RWPE2 (cell line): ENCODE measurements around the gene SLIT3.
"Not testable (repeated sequence)": the region's sequence is repeated elsewhere in the genome, so short reads cannot be mapped to it uniquely, and the experiment has no call there.

Experiments
- ATAC-seq: fragments of 200-7000 bp; cut with Tn5 transposase; 3 replicates; pipeline ENCODE4 v1.9.1; 2021; ENCODE audit warnings: low read depth
- DNase-seq: peaks from one replicate; pipeline ENCODE4 v3.0.0-alpha.2; 2020; ENCODE audit warnings: low spot score
- H3K27ac ChIP-seq: fragments of 450-650 bp; 2 replicates; pipeline ENCODE4 v1.5.1; 2017; ENCODE audit warnings: mild to moderate bottlenecking; ENCODE audit not compliant: poor library complexity, severe bottlenecking
- H3K27me3 ChIP-seq: fragments of 250-450 bp; sonication (Bioruptor Pico); 2 replicates; pipeline ENCODE4 v1.5.1; 2021; ENCODE audit warnings: mild to moderate bottlenecking, moderate library complexity; ENCODE audit not compliant: insufficient read depth, poor library complexity, severe bottlenecking
- H3K36me3 ChIP-seq: fragments of 250-450 bp; sonication (Bioruptor Pico); 2 replicates; pipeline ENCODE4 v1.5.1; 2020; ENCODE audit warnings: low read depth, mild to moderate bottlenecking, moderate library complexity
- H3K4me1 ChIP-seq: fragments of 250-450 bp; sonication (Bioruptor Pico); 2 replicates; pipeline ENCODE4 v1.5.1; 2021; ENCODE audit warnings: mild to moderate bottlenecking, moderate library complexity; ENCODE audit not compliant: insufficient read depth, poor library complexity, severe bottlenecking
- H3K4me3 ChIP-seq: fragments of 250-450 bp; sonication (Bioruptor Pico); 2 replicates; pipeline ENCODE4 v1.5.1; 2021; ENCODE audit warnings: mild to moderate bottlenecking, moderate library complexity; ENCODE audit not compliant: severe bottlenecking
- H3K9me3 ChIP-seq: fragments of 250-450 bp; sonication (Bioruptor Pico); 2 replicates; pipeline ENCODE4 v1.5.1; 2021; ENCODE audit warnings: mild to moderate bottlenecking, moderate library complexity; ENCODE audit not compliant: severe bottlenecking
- TF ChIP-seq, protein P1 (sequence below): fragments of 450-650 bp; IDR thresholded peaks from one replicate; pipeline ENCODE4 v1.5.1; 2017; ENCODE audit warnings: mild to moderate bottlenecking, moderate library complexity; ENCODE audit not compliant: poor library complexity, severe bottlenecking

Gene SLIT3

DNA sequence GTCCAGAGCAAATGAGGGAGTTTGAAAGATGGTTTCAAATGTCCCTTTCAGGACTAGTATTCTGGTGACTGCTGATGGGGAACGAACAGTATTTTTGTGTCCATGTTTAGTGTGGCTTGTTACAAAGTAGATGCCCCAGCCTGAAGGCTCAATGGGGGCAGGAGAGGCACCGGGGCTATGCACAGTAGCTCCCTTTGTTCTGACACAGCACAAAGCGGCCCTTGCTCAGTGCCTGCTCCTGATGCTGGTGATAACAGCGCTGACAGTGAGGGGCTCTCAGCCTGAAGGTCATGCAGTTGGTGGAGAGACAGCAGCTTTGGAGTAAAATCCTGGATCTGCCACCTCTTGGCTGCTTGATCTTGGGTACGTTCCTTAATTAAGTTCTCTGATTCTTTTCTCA is 188.9 kb downstream of the SLIT3 start:
- H3K4me3 ChIP-seq: no peak overlapping the region
- DNase-seq: no peak

DNA sequence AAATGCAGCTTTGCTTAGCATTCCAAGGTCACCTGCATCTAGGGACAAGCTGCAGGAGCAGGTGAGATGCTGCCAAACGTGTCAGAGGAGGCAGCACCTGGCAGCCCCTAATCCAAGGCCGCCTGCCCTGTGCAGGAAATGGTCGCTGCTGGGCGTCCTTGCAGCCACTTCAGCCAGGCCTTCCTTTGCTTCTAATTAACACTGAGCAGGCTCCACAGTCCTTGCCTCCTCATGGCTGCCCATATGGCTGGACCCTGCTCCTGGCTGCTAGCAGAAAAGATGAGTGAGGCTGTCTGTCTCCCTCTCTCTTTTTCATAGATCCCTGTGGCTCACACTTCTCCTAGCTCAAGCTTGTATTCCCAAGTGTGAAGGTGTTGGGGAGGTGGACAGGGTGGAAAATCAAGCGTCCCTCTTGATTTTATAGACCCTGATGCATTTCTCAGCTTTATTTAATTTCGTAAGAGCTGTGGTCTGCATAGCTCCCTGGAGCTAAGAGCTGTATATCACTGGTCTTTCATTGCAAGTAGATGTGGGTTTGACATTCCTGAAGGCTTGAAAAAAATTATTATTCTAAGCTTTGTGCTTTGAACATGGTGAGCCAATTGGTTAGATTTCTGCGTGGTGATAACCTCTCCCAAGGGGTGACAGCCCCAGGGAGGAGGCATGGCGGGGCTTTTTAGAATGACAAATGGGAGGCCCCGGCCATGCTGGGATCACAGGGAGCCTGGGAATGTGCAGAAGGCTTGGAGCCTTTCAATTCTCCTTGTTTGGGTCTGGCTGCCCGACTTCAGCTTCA is 193.8 kb downstream of the SLIT3 start:
- no peaks in the 10 kb centered on the region for H3K27me3 ChIP-seq
- no peak; the same call in 2 of the 3 replicates for ATAC-seq
- no peaks in the 10 kb centered on the region for H3K9me3 ChIP-seq
- H3K4me3 ChIP-seq: no peak overlapping the region
- no peak overlapping the region for H3K27ac ChIP-seq
- DNase-seq: no peak
- H3K36me3 ChIP-seq: no peaks in the 10 kb centered on the region
- TF ChIP-seq, protein P1, sequence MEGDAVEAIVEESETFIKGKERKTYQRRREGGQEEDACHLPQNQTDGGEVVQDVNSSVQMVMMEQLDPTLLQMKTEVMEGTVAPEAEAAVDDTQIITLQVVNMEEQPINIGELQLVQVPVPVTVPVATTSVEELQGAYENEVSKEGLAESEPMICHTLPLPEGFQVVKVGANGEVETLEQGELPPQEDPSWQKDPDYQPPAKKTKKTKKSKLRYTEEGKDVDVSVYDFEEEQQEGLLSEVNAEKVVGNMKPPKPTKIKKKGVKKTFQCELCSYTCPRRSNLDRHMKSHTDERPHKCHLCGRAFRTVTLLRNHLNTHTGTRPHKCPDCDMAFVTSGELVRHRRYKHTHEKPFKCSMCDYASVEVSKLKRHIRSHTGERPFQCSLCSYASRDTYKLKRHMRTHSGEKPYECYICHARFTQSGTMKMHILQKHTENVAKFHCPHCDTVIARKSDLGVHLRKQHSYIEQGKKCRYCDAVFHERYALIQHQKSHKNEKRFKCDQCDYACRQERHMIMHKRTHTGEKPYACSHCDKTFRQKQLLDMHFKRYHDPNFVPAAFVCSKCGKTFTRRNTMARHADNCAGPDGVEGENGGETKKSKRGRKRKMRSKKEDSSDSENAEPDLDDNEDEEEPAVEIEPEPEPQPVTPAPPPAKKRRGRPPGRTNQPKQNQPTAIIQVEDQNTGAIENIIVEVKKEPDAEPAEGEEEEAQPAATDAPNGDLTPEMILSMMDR: no peak
- H3K4me1 ChIP-seq: no peaks in the 10 kb centered on the region

More for the DNA sequence above, 188.9 kb downstream of the SLIT3 start:
- no peak for ATAC-seq
- Histone ChIP-seq H3K9me3 (no peaks in the 10 kb centered on the region), H3K4me1 (no peaks in the 10 kb centered on the region), H3K27ac (no peak overlapping the region), H3K36me3 (no peaks in the 10 kb centered on the region), H3K27me3 (no peaks in the 10 kb centered on the region)
- TF ChIP-seq, protein P1: no peak

DNA sequence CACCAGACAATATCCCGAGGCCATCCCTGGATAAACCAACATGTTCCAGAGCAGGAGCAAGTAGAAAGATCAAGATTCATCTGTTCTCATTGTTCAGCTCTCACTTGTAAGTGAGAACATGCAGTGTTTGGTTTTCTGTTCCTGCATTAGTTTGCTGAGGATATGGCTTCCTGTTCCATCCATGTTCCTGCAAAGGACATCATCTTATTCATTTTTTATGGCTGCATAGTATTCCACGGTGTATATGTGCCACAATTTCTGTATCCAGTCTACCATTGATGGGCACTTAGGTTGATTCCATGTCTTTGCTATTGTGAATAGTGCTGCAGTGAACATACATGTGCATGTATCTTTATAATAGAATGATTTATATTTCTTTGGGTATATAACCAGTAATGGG is 195.4 kb downstream of the SLIT3 start:
- not testable (repeated sequence) for H3K9me3 ChIP-seq, DNase-seq, H3K36me3 ChIP-seq, H3K4me1 ChIP-seq, H3K27ac ChIP-seq, H3K27me3 ChIP-seq, H3K4me3 ChIP-seq, ATAC-seq

DNA sequence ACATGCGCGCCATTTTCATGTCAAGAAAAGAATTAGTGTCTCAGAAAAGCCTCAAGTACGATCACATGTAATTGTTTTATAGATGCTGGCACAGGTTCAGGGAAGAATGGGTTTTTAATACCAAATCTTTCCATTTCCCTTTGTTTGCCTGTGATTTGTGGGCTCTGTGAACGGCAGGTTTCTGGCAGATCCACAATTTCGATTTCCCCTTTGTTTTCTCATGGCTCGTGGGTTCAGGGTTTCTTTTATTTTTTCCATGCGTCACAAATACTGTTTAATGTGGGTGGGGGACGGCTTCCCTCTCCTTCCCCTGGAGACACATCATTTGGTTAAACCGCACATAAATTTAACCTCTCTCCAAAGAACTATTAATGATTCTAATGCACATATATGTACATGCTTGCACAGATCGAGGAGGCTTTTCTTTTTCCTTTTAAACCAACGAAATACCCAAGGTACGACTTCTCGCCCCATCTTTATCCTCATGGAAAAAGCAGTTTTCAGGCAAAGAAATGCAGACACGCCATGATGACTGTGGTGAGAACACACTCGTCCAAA is 195.9 kb downstream of the SLIT3 start:
- ATAC-seq: no peak

DNA sequence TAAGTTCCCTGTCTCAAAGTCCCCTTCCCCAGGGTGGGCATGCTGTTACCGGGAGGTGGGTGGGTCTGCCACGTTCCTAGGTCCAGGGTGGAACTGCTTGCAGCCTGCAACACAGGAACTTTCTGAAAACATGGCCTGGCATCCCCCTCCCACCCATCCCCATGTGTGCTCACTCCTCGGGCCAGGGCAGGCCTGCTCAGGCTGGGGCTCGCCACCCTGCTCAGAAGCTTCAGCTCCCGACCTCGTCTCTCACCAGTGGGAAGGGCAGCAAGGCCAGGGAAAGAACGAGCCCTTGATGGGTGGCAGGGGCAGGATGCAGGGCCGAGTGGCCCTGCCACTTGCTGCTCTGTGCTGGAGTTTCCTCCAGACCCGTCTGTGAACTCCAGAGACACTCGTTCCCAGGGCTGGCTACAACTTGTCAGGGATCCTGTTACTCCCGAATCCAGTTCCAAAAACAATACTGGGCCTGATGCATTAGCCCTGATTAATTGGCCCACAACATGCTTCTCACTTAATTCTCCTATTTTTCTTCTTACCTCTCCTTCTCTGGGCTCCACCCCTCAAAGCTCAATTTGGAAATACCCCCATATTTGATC is 197.3 kb downstream of the SLIT3 start:
- H3K4me3 ChIP-seq: no peak overlapping the region

More for the DNA sequence above, 195.9 kb downstream of the SLIT3 start:
- no peaks in the 10 kb centered on the region for H3K9me3 ChIP-seq
- H3K27ac ChIP-seq: no peak overlapping the region
- no peaks in the 10 kb centered on the region for H3K27me3 ChIP-seq
- no peak overlapping the region for H3K4me3 ChIP-seq
- H3K4me1 ChIP-seq: peaks cover 8% of the 10 kb centered on the region
- TF ChIP-seq, protein P1: no peak
- DNase-seq: no peak
- no peaks in the 10 kb centered on the region for H3K36me3 ChIP-seq

More for the DNA sequence above, 197.3 kb downstream of the SLIT3 start:
- TF ChIP-seq, protein P1: no peak
- peaks cover 8% of the 10 kb centered on the region for H3K4me1 ChIP-seq
- no peaks in the 10 kb centered on the region for H3K9me3 ChIP-seq
- no peaks in the 10 kb centered on the region for H3K36me3 ChIP-seq
- no peak for DNase-seq
- no peaks in the 10 kb centered on the region for H3K27me3 ChIP-seq
- no peak overlapping the region for H3K27ac ChIP-seq
- ATAC-seq: no peak
